K562 (cell line): ENCODE results near the gene ITGB2.

Experiments
- ATF7 ChIP-seq: fragments of 450-650 bp; IDR thresholded peaks from 2 replicates; pipeline ENCODE4 v1.7.1; 2014; ENCODE audit warnings: mild to moderate bottlenecking, moderate library complexity
- BCL6 ChIP-seq: fragments of 250-450 bp; sonication (Bioruptor Pico); IDR thresholded peaks from 2 replicates; pipeline ENCODE4 v1.4.0; 2020
- CC2D1A ChIP-seq: fragments of 450-650 bp; IDR thresholded peaks from 2 replicates; pipeline ENCODE4 v1.6.1; 2017; ENCODE audit warnings: mild to moderate bottlenecking
- POLR2AphosphoS2 ChIP-seq: IDR thresholded peaks from 2 replicates; pipeline ENCODE4 v1.6.1; 2012; ENCODE audit warnings: low read length, improper control_type of control experiment
- SNIP1 ChIP-seq: fragments of 450-650 bp; IDR thresholded peaks from 2 replicates; pipeline ENCODE4 v1.7.1; 2017; ENCODE audit warnings: low read depth, mild to moderate bottlenecking
- YY1 ChIP-seq, 3 experiments: IDR thresholded peaks; 2 replicates each; pipeline ENCODE4 v1.6.1; 2011; ENCODE audit warnings: low read length in 2 of 3, mild to moderate bottlenecking in 2 of 3, moderate library complexity in 2 of 3, borderline replicate concordance in 1 of 3, control low read depth in 1 of 3, low read depth in 1 of 3; ENCODE audit not compliant: insufficient read depth in 3 of 3, insufficient replicate concordance in 2 of 3, control insufficient read depth in 1 of 3, insufficient read length in 1 of 3; ENCODE audit errors: extremely low read depth in 1 of 3
- ZNF24 ChIP-seq: fragments of 450-650 bp; IDR thresholded peaks from 2 replicates; pipeline ENCODE4 v1.6.1; 2016
- ZNF584 ChIP-seq: fragments of 200-800 bp; sonication (Bioruptor generic); IDR thresholded peaks from 2 replicates; pipeline ENCODE4 v1.6.1; 2016; ENCODE audit warnings: low read depth, mild to moderate bottlenecking, missing genetic modification characterization, missing compliant biosample characterization
- TF ChIP-seq, protein P1 (sequence below), 2 experiments: fragments of 450-650 bp; formaldehyde crosslinking in 1 of 2; IDR thresholded peaks; 2 replicates each; pipeline versions ENCODE4 v1.4.0 to v1.6.1; 2014 to 2020; ENCODE audit warnings: mild to moderate bottlenecking in 2 of 2, borderline replicate concordance in 1 of 2, low read depth in 1 of 2
- TF ChIP-seq, protein P2 (sequence below), 3 experiments: IDR thresholded peaks in 2 of 3; conservative IDR thresholded peaks in 1 of 3; 2 replicates each; pipeline ENCODE4 v1.5.1; 2011 to 2012; ENCODE audit warnings: low read length in 3 of 3, mild to moderate bottlenecking in 3 of 3, control low read depth in 2 of 3, improper control_type of control experiment in 1 of 3, inconsistent platforms in 1 of 3, low read depth in 1 of 3, mixed read lengths in 1 of 3, moderate library complexity in 1 of 3; ENCODE audit not compliant: insufficient read depth in 2 of 3
- TF ChIP-seq, protein P3 (sequence below): sonication (generic); formaldehyde crosslinking; IDR thresholded peaks from 2 replicates; pipeline ENCODE4 v1.5.0; 2020; ENCODE audit warnings: missing genetic modification reagents

DNA sequence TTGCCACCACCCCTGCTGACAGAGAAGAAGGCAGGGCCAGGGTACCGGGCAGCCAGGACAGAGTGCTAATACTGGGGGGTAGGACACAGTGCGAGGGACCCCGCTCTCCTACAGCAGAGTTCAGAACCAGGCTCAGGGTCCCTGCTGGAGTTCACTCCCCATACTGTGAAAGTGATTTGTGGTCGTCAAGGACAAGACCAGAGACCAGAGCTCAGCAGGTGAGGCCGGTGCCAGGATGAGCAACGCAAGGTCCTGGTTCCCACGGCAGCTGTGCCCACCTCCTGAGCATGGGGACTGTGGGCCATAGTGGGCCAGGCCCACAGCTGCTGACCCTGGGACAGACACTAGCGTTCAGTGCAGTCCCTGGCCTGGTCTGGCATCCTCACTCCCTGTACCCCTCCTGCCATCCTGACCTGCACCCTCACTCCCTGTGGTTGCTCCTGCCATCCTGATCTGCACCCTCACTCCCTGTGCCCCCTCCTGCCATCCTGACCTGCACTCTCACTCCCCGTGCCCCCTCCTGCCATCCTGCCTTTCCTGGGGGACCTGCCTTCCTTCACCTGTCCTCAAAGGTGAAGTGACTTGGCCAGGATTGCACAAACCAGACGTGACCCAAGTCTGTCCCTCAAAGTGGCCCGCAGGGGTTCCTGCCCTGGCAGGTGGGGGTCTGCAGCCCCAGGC, 33.4 kb downstream of the ITGB2 start:
- TF ChIP-seq ZNF584 (CRISPR knock-in tag) (no peak), ZNF24 (no peak), YY1 (IDR thresholded peaks at IDR 0.05; ENCODE audit: borderline replicate concordance in 1 of 3, control insufficient read depth in 1 of 3, extremely low read depth in 1 of 3, insufficient read depth in 3 of 3, insufficient read length in 1 of 3, insufficient replicate concordance in 2 of 3, low read depth in 1 of 3, low read length in 2 of 3) (no peak), ATF7 (no peak), BCL6 (CRISPR knock-in tag) (no peak), POLR2AphosphoS2 (no peak), CC2D1A (no peak), SNIP1 (no peak)
- TF ChIP-seq, protein P1, sequence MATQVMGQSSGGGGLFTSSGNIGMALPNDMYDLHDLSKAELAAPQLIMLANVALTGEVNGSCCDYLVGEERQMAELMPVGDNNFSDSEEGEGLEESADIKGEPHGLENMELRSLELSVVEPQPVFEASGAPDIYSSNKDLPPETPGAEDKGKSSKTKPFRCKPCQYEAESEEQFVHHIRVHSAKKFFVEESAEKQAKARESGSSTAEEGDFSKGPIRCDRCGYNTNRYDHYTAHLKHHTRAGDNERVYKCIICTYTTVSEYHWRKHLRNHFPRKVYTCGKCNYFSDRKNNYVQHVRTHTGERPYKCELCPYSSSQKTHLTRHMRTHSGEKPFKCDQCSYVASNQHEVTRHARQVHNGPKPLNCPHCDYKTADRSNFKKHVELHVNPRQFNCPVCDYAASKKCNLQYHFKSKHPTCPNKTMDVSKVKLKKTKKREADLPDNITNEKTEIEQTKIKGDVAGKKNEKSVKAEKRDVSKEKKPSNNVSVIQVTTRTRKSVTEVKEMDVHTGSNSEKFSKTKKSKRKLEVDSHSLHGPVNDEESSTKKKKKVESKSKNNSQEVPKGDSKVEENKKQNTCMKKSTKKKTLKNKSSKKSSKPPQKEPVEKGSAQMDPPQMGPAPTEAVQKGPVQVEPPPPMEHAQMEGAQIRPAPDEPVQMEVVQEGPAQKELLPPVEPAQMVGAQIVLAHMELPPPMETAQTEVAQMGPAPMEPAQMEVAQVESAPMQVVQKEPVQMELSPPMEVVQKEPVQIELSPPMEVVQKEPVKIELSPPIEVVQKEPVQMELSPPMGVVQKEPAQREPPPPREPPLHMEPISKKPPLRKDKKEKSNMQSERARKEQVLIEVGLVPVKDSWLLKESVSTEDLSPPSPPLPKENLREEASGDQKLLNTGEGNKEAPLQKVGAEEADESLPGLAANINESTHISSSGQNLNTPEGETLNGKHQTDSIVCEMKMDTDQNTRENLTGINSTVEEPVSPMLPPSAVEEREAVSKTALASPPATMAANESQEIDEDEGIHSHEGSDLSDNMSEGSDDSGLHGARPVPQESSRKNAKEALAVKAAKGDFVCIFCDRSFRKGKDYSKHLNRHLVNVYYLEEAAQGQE (IDR thresholded peaks at IDR 0.05; ENCODE audit: borderline replicate concordance) = no peak
- TF ChIP-seq, protein P1 (CRISPR knock-in tag; IDR thresholded peaks at IDR 0.05; ENCODE audit: low read depth) = no peak
- TF ChIP-seq, protein P2, sequence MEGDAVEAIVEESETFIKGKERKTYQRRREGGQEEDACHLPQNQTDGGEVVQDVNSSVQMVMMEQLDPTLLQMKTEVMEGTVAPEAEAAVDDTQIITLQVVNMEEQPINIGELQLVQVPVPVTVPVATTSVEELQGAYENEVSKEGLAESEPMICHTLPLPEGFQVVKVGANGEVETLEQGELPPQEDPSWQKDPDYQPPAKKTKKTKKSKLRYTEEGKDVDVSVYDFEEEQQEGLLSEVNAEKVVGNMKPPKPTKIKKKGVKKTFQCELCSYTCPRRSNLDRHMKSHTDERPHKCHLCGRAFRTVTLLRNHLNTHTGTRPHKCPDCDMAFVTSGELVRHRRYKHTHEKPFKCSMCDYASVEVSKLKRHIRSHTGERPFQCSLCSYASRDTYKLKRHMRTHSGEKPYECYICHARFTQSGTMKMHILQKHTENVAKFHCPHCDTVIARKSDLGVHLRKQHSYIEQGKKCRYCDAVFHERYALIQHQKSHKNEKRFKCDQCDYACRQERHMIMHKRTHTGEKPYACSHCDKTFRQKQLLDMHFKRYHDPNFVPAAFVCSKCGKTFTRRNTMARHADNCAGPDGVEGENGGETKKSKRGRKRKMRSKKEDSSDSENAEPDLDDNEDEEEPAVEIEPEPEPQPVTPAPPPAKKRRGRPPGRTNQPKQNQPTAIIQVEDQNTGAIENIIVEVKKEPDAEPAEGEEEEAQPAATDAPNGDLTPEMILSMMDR (IDR thresholded peaks at IDR 0.05 in 2 of 3, conservative IDR thresholded peaks at IDR 0.05 in 1 of 3; ENCODE audit: insufficient read depth in 2 of 3, low read depth in 1 of 3, low read length in 3 of 3) = no peak
- TF ChIP-seq, protein P3, sequence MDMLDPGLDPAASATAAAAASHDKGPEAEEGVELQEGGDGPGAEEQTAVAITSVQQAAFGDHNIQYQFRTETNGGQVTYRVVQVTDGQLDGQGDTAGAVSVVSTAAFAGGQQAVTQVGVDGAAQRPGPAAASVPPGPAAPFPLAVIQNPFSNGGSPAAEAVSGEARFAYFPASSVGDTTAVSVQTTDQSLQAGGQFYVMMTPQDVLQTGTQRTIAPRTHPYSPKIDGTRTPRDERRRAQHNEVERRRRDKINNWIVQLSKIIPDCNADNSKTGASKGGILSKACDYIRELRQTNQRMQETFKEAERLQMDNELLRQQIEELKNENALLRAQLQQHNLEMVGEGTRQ (CRISPR knock-in tag) = no peak
